Kidney (tissue), 14 donors: ENCODE measurements around the gene KCNAB1. TPM values are rescaled to one million over a fixed set of nuclear protein-coding genes. Genes with fewer than 3 reads are reported as not detected.
A peak's percentile ranks its signal among the peaks of the same experiment; 100 is the strongest.
"Not testable (repeated sequence)": the region's sequence is repeated elsewhere in the genome, so short reads cannot be mapped to it uniquely, and the experiment has no call there.

Experiments
- DNase-seq, 5 donors: peaks; one replicate each; pipeline ENCODE4 v3.0.0-alpha.2; 2013 to 2020
- FAIRE-seq: peaks from 2 replicates; lab custom pipeline; 2012; peaks lifted over from hg19 to GRCh38; lab: Jason Lieb, UNC
- H3K27ac ChIP-seq, 2 donors: one replicate each; pipeline ENCODE4 v1.7.0; 2013; ENCODE audit warnings: low read depth in 2 of 2, low read length in 2 of 2, inconsistent platforms in 1 of 2
- H3K27me3 ChIP-seq: one replicate; pipeline ENCODE4 v1.7.1; 2013; ENCODE audit warnings: low read length, inconsistent platforms; ENCODE audit not compliant: control insufficient read depth, insufficient read depth
- H3K36me3 ChIP-seq, 3 donors: one replicate each; pipeline versions ENCODE4 v1.7.0 to v1.7.1; 2013; ENCODE audit warnings: low read length in 3 of 3, control low read depth in 1 of 3, inconsistent platforms in 1 of 3; ENCODE audit not compliant: insufficient read depth in 3 of 3, control insufficient read depth in 2 of 3
- H3K4me1 ChIP-seq, 3 donors: one replicate each; pipeline versions ENCODE4 v1.7.0 to v1.7.1; 2013; ENCODE audit warnings: low read length in 3 of 3, inconsistent platforms in 1 of 3, low read depth in 1 of 3; ENCODE audit not compliant: control insufficient read depth in 2 of 3, insufficient read depth in 2 of 3
- H3K4me3 ChIP-seq, 3 donors: one replicate each; pipeline versions ENCODE4 v1.7.0 to v1.8.1; 2013; ENCODE audit warnings: low read length in 3 of 3, control low read depth in 1 of 3, inconsistent platforms in 1 of 3
- H3K9ac ChIP-seq, 3 donors: one replicate each; pipeline versions ENCODE4 v1.7.0 to v1.7.1; 2013; ENCODE audit warnings: low read length in 3 of 3, control low read depth in 1 of 3, inconsistent platforms in 1 of 3
- H3K9me3 ChIP-seq, 3 donors: one replicate each; pipeline versions ENCODE4 v1.7.0 to v1.7.1; 2013; ENCODE audit warnings: low read length in 3 of 3, control low read depth in 1 of 3, inconsistent platforms in 1 of 3; ENCODE audit not compliant: control insufficient read depth in 2 of 3, insufficient read depth in 1 of 3
- intact Hi-C: fragments of 100-400 bp; cut with DNase I; formaldehyde crosslinking; loops from one replicate; pipeline ENCODE4 v1.11.1; 2022
- polyA plus RNA-seq: library from polyadenylated mRNA; stranded (reverse); fragments of 350-450 nt; fragmentation: Illumina TruSeq; extraction: RNeasy Lipid Tissue Mini Kit (QIAGEN cat#74804); gene quantifications from one replicate; pipeline ENCODE4 v1.2.3, GENCODE V29; 2014; ENCODE audit warnings: low read depth, low replicate concordance; ENCODE audit not compliant: insufficient read depth
- total RNA-seq: library from RNA; stranded (reverse); fragmentation: NEBNext Ultra II Directional; extraction: Animal tissue kit (Norgen Biotek cat#: 25700); gene quantifications from one replicate; pipeline ENCODE4 v1.2.1, GENCODE V29; 2021
- TF ChIP-seq, protein P1 (sequence below): IDR thresholded peaks from 3 replicates; pipeline ENCODE4 v1.5.1; 2012; ENCODE audit warnings: mild to moderate bottlenecking, moderate library complexity, borderline replicate concordance; ENCODE audit not compliant: insufficient read depth; ENCODE audit errors: extremely low read depth
- donor health status: control.
- donor health status: control.
- donor health status: control.
- donor health status: control.
- donor health status: control.
- donor health status: DM: yes; HTN: yes; CAD: no.
- donor health status: Normal renal cell carcinoma (clear cell type).

Gene KCNAB1
- total and polyA plus RNA-seq, 2 donors from 2014 or later: 1.7 to 6.6 TPM

DNA sequence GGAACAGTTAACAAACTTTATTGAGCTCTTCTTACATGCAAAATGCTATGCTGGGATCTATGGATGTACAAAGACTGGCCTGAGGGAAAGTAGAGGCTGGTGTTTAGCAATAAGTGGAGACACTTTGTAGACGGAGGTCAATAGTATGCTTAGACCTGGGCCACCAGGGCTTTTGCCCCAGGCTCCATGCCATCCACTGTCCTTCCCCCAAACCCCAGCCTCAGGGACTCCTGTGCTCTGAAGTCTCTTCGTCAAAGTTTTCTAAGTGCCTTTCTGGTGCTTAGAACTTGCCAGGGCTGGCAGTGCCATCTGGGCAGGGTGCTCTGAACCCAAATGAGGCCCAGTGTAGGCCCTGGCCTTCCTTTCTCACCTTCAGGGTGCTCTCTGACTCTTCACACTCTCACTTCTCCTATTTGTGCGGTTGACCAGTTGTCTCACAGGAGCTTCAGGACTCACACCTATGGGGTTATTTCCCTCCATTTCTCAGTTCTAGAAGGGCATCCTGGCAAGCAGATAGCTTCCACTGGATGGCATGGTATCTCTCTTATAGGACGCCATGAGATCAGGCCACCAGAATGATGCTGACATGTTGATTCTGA, 21.8 kb upstream of the KCNAB1 start:
- Histone ChIP-seq H3K9ac (no peak overlapping the region), H3K36me3 (no peaks in the 10 kb centered on the region), H3K4me3 (no peak overlapping the region), H3K4me1 (peaks cover 0 to 4% (median 0%) of the 10 kb centered on the region in 3 donors), H3K27ac (no peak overlapping the region), H3K9me3 (no peaks in the 10 kb centered on the region), H3K27me3 (no peaks in the 10 kb centered on the region)
- TF ChIP-seq, protein P1, sequence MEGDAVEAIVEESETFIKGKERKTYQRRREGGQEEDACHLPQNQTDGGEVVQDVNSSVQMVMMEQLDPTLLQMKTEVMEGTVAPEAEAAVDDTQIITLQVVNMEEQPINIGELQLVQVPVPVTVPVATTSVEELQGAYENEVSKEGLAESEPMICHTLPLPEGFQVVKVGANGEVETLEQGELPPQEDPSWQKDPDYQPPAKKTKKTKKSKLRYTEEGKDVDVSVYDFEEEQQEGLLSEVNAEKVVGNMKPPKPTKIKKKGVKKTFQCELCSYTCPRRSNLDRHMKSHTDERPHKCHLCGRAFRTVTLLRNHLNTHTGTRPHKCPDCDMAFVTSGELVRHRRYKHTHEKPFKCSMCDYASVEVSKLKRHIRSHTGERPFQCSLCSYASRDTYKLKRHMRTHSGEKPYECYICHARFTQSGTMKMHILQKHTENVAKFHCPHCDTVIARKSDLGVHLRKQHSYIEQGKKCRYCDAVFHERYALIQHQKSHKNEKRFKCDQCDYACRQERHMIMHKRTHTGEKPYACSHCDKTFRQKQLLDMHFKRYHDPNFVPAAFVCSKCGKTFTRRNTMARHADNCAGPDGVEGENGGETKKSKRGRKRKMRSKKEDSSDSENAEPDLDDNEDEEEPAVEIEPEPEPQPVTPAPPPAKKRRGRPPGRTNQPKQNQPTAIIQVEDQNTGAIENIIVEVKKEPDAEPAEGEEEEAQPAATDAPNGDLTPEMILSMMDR: no peak
- FAIRE-seq: no peak
- DNase-seq: no peak
- intact Hi-C loops: no loop called here

DNA sequence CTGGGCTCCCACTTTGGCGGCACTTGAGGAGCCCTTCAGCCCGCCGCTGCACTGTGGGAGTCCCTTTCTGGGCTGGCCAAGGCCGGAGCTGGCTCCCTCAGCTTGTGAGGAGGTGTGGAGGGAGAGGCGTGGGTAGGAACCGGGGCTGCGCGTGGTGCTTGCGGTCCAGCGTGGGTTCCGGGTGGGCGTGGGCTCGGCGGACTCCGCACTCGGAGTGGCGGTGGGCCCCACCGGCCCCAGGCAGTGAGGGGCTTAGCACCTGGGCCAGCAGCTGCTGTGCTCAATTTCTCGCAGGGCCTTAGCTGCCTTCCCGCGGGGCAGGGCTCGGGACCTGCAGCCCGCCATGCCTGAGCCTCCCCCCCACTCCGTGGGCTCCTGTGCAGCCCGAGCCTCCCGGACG, 21.0 kb upstream of the KCNAB1 start:
- H3K9ac ChIP-seq, H3K4me1 ChIP-seq, H3K27ac ChIP-seq, H3K4me3 ChIP-seq, H3K27me3 ChIP-seq, DNase-seq, intact Hi-C loops, H3K9me3 ChIP-seq, H3K36me3 ChIP-seq, FAIRE-seq: not testable (repeated sequence)

DNA sequence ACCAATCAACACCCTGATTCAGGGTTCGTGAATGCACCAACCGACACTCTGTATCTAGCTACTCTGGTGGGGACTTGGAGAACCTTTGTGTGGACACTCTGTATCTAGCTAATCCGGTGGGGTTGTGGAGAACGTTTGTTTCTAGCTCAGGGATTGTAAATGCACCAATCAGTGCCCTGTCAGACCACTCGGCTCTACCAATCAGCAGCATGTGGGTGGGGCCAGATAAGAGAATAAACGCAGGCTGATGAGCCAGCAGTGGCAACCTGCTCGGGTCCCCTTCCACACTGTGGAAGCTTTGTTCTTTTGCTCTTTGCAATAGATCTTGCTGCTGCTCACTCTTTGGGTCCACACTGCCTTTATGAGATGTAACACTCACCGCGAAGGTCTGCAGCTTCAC, 20.4 kb upstream of the KCNAB1 start:
- H3K9me3 ChIP-seq, FAIRE-seq, H3K4me1 ChIP-seq, H3K27ac ChIP-seq, H3K36me3 ChIP-seq, H3K4me3 ChIP-seq, DNase-seq, H3K27me3 ChIP-seq, intact Hi-C loops, H3K9ac ChIP-seq: not testable (repeated sequence)

DNA sequence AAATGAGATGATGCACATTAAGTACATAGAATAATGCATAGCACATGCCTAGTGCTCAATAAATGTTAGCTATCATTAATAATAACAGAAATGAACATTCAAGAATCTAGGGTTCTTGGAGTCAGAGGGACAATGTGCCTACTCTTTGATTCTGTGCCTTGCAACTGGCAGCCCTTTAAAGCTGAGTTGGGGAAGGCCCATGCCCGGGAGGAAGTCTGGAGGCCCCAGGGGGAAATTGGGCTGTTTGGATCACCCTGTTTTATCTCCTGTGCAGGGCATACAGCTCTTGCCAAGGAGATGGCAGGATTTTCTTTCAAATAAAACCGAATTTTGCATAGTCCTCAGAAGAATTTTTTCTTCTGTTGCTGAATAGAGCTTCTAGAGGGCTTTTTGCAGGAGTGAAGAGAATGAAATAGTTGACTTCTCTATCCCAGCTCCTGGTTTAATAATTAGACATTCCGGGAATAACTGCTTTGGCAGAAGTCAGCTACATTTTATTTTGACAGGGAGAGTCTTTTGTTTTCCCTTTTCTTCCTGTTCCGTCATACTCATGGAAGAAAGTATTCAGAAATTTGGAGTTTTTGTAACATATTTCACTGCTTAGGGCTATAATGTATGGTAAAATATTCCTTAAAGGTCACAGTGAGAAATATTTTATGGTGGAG, 18.0 kb upstream of the KCNAB1 start:
- Histone ChIP-seq H3K4me1 (peaks cover 0 to 4% (median 0%) of the 10 kb centered on the region in 3 donors), H3K9me3 (no peaks in the 10 kb centered on the region), H3K27me3 (no peaks in the 10 kb centered on the region), H3K9ac (no peak overlapping the region), H3K27ac (peak overlapping the region in 1 of 2 donors; percentile 7), H3K4me3 (peak overlapping the region in 1 of 3 donors; percentile 21), H3K36me3 (no peaks in the 10 kb centered on the region)
- TF ChIP-seq, protein P1: no peak
- DNase-seq (peak in 2 of 5 donors; percentile 48 to 55), FAIRE-seq (peak; percentile 41)
- intact Hi-C loops: no loop called here
